ENCODE results near the gene LACTBL1. TPM values are rescaled to one million over a fixed set of nuclear protein-coding genes. Genes with fewer than 3 reads are reported as not detected.
"Not testable (repeated sequence)": the region's sequence is repeated elsewhere in the genome, so short reads cannot be mapped to it uniquely, and the experiment has no call there.

LACTBL1 gene
- total RNA-seq, 1 donor from 2014 or later, result not detected

DNA sequence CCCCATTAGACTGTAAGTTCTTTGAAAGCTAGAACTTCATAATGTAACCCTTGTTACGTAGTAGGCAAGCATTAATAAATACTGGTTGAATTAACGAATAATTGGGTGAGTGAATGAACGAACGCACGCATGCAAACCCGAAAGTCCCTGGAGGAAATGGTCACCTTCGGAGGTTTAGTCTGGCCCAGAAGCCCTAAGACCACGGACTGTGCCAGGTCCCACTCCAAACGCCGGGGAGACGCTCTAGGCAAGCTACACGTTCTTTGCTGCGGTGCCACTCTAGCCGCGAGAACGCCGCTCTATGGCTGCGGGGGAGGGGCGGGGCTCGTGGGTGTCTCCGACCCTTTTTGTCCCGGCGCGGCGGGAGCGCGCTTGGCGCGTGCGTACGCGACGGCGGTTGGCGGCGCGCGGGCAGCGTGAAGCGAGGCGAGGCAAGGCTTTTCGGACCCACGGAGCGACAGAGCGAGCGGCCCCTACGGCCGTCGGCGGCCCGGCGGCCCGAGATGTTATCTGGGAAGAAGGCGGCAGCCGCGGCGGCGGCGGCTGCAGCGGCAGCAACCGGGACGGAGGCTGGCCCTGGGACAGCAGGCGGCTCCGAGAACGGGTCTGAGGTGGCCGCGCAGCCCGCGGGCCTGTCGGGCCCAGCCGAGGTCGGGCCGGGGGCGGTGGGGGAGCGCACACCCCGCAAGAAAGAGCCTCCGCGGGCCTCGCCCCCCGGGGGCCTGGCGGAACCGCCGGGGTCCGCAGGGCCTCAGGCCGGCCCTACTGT, 46.6 kb upstream of the LACTBL1 start, which contains the start of gene KDM1A:
KDM1A (plus strand) TSS at position 375 of the 769 bp plus-strand sequence; CDS start at position 504, 129 bp downstream.
- H3K4me1 Mint-ChIP-seq (ENCODE audit: unreplicated experiment), result peaks cover 20% of the 10 kb centered on the region
- no peak for TF ChIP-seq CTCF (IDR thresholded peaks at IDR 0.05; ENCODE audit: unreplicated experiment)
- H3K4me3 Mint-ChIP-seq (ENCODE audit: unreplicated experiment), result peak within 1 kb of the TSS; percentile 99
- H3K27me3 Mint-ChIP-seq (ENCODE audit: unreplicated experiment), result peaks cover 8% of the 10 kb centered on the region
- no peaks in the 10 kb centered on the region for H3K9me3 Mint-ChIP-seq (ENCODE audit: unreplicated experiment)
- DNase-seq (ENCODE audit: low spot score), result peak; percentile 95
- H3K27ac Mint-ChIP-seq (ENCODE audit: unreplicated experiment), result peak within 1 kb of the TSS; percentile 93
- peaks cover 8% of the 10 kb centered on the region for H3K36me3 Mint-ChIP-seq (ENCODE audit: low read depth, unreplicated experiment)

DNA sequence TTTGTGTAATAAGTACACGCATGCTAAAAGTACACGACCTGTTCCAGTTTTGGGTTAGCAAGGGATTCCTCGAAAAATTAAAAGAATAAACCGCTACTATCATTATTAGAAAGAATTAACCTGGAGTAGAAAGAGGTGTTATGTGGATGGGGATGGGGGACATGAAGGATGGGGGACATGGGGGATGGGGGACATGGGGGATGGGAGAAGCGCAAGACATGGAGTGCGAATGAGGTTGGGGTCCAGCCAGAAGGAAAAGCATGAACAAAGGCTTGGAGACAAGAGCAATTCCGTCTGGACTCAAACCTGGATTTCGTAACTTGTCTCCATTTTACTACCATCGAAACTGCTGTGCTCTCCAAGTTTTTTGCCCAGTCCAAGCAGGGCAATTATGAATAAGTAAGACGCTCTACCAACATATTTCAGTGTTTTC, 46.0 kb upstream of the LACTBL1 start:
- H3K9me3 Mint-ChIP-seq (ENCODE audit: unreplicated experiment), result no peaks in the 10 kb centered on the region
- no peak for DNase-seq (ENCODE audit: low spot score)
- H3K36me3 Mint-ChIP-seq (ENCODE audit: low read depth, unreplicated experiment), result peaks cover 4% of the 10 kb centered on the region
- H3K27me3 Mint-ChIP-seq (ENCODE audit: unreplicated experiment), result peaks cover 8% of the 10 kb centered on the region
- peak overlapping the region; percentile 94 for H3K4me3 Mint-ChIP-seq (ENCODE audit: unreplicated experiment)
- no peak for TF ChIP-seq CTCF (IDR thresholded peaks at IDR 0.05; ENCODE audit: unreplicated experiment)
- peaks cover 20% of the 10 kb centered on the region for H3K4me1 Mint-ChIP-seq (ENCODE audit: unreplicated experiment)
- H3K27ac Mint-ChIP-seq (ENCODE audit: unreplicated experiment), result peak overlapping the region; percentile 86

- no peak for TF ChIP-seq CTCF (IDR thresholded peaks at IDR 0.05; ENCODE audit: unreplicated experiment)
- H3K36me3 Mint-ChIP-seq (ENCODE audit: low read depth, unreplicated experiment), result no peaks in the 10 kb centered on the region
- peaks cover 6% of the 10 kb centered on the region for H3K4me1 Mint-ChIP-seq (ENCODE audit: unreplicated experiment)
- H3K4me3 Mint-ChIP-seq (ENCODE audit: unreplicated experiment), result no peak overlapping the region
- H3K27me3 Mint-ChIP-seq (ENCODE audit: unreplicated experiment), result peaks cover 6% of the 10 kb centered on the region
- H3K9me3 Mint-ChIP-seq (ENCODE audit: unreplicated experiment), result no peaks in the 10 kb centered on the region
- no peak for DNase-seq (ENCODE audit: low spot score)
- no peak overlapping the region for H3K27ac Mint-ChIP-seq (ENCODE audit: unreplicated experiment)
These were observed 41.0 kb upstream of the LACTBL1 start for GRCh38 chr1:23013657-23014056.

DNA sequence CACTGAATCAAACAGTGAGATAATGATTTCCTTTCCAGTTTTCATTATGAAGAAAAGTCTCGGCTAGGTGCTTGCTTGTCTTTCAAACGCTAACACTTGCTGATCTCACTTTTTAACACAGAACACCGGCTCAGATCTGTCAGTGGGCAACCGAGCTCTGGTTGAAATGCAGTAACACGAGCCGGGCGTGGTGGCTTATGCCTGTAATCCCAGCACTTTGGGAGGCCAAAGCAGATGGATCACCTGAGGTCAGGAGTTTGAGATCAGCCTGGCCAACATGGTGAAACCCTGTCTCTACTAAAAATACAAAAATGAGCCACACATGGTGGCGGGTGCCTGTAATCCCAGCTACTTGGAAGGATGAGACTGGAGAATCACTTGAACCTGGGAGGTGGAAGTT, 37.4 kb upstream of the LACTBL1 start:
- H3K9me3 Mint-ChIP-seq (ENCODE audit: unreplicated experiment); DNase-seq (ENCODE audit: low spot score); H3K4me3 Mint-ChIP-seq (ENCODE audit: unreplicated experiment); H3K27ac Mint-ChIP-seq (ENCODE audit: unreplicated experiment); H3K4me1 Mint-ChIP-seq (ENCODE audit: unreplicated experiment); H3K36me3 Mint-ChIP-seq (ENCODE audit: low read depth, unreplicated experiment); H3K27me3 Mint-ChIP-seq (ENCODE audit: unreplicated experiment): not testable (repeated sequence)

DNA sequence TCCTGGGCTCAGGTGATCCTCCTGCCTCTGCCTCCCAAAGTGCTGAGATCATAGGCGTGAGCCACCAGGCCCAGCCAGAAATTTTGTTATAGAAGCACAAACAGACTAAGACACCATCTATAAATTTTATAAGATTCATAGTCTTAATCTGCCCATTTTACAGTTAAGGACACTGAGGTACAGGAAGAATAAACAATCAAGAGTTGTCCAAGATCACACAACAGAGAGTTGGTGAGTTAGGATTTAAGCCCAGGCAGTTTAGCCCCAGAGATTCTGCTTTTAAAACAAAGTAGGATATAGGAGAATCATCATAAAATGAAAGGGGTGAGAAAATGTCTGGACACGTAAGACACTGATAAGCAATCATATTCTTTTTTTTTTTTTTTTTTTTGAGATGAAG, 36.2 kb upstream of the LACTBL1 start:
- no peak for TF ChIP-seq CTCF (IDR thresholded peaks at IDR 0.05; ENCODE audit: unreplicated experiment)
- Mint-ChIP-seq H3K4me1 (ENCODE audit: unreplicated experiment) (no peaks in the 10 kb centered on the region), H3K9me3 (ENCODE audit: unreplicated experiment) (no peaks in the 10 kb centered on the region)

More for the DNA sequence above, 36.2 kb upstream of the LACTBL1 start:
- Mint-ChIP-seq H3K36me3 (ENCODE audit: low read depth, unreplicated experiment) (no peaks in the 10 kb centered on the region), H3K4me3 (ENCODE audit: unreplicated experiment) (no peak overlapping the region), H3K27me3 (ENCODE audit: unreplicated experiment) (no peaks in the 10 kb centered on the region), H3K27ac (ENCODE audit: unreplicated experiment) (no peak overlapping the region)
- no peak for DNase-seq (ENCODE audit: low spot score)
